Activated CD4-positive, alpha-beta memory T cell treated with anti-CD3 and anti-CD28 coated beads, Interleukin-2, amount 10 ng/mL, durations not matched to agents 7 days and 5 days (primary cell): ENCODE data around the gene CCDC9. TPM values are rescaled to one million over a fixed set of nuclear protein-coding genes. Genes with fewer than 3 reads are reported as not detected.
A peak's percentile ranks its signal among the peaks of the same experiment; 100 is the strongest.
"Not testable (repeated sequence)": the region's sequence is repeated elsewhere in the genome, so short reads cannot be mapped to it uniquely, and the experiment has no call there.

Experiments used
- CTCF ChIA-PET: fragments of 350-600 bp; sonication (Branson Sonifier 250); formaldehyde crosslinking; loops from one replicate; lab custom pipeline; 2021; ENCODE audit warnings: antibody characterized with exemption, inconsistent platforms; lab: Charles Lee
- POLR2A ChIA-PET: fragments of 350-600 bp; sonication (Branson Sonifier 250); formaldehyde crosslinking; loops from one replicate; lab custom pipeline; 2021; ENCODE audit warnings: antibody characterized with exemption; lab: Charles Lee
- DNase-seq: peaks from one replicate; pipeline ENCODE4 v3.0.0-alpha.2; 2020
- H3K27ac Mint-ChIP-seq: one replicate; pipeline ENCODE4 v1.8.0; 2021; ENCODE audit warnings: mild to moderate bottlenecking, mixed read lengths
- H3K27me3 Mint-ChIP-seq: one replicate; pipeline ENCODE4 v1.8.0; 2021; ENCODE audit warnings: mixed read lengths
- H3K36me3 Mint-ChIP-seq: one replicate; pipeline ENCODE4 v1.8.0; 2021; ENCODE audit warnings: low read depth, mixed read lengths
- H3K4me1 Mint-ChIP-seq: one replicate; pipeline ENCODE4 v1.8.0; 2021; ENCODE audit warnings: mixed read lengths
- H3K4me3 Mint-ChIP-seq: one replicate; pipeline ENCODE4 v1.8.0; 2021; ENCODE audit warnings: mild to moderate bottlenecking, mixed read lengths
- H3K9me3 Mint-ChIP-seq: one replicate; pipeline ENCODE4 v1.8.0; 2021; ENCODE audit warnings: mixed read lengths
- total RNA-seq, 2 experiments: library from RNA; stranded (reverse); gene quantifications; one replicate each; pipeline ENCODE4 v1.2.3, GENCODE V29; 2021

CCDC9 gene
- total RNA-seq, 2 experiments from 2014 or later: 29.9 to 30.2 TPM

DNA sequence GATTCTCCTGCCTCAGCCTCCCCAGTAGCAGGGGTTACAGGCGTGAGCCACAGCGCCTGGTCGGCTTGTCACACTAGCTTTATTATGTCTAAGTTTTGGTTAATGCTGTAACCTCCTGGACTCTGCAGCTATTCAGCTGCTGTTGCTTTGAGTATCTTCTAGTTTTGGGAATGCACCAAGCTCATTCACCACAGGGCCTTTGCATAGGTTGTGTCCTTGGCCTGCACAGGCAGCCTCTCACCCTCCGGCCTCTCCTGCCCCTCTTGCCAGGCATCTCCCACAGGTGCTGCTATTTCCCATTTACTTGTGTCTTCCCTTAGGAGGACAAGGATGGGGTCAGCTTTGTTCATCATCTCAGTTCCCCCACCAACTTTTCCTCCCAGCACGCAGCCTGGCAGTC is 2.4 kb upstream of the CCDC9 start:
- no peak for DNase-seq
- H3K36me3 Mint-ChIP-seq: peaks cover 14% of the 10 kb centered on the region
- no peaks in the 10 kb centered on the region for H3K27me3 Mint-ChIP-seq
- POLR2A ChIA-PET: interaction anchor here (3.9 kb wide), 1 partner anchor 9 kb away, joined by 36 read pairs; no protein-coding TSS in a partner anchor
- H3K27ac Mint-ChIP-seq: no peak overlapping the region
- CTCF ChIA-PET: interaction anchor here (0.5 to 2.4 kb wide), 3 partner anchors 10 to 105 kb away, joined by 3 to 13 read pairs (median 5); no protein-coding TSS in a partner anchor
- no peak overlapping the region for H3K4me3 Mint-ChIP-seq
- H3K4me1 Mint-ChIP-seq: peaks cover 26% of the 10 kb centered on the region
- H3K9me3 Mint-ChIP-seq: no peaks in the 10 kb centered on the region

DNA sequence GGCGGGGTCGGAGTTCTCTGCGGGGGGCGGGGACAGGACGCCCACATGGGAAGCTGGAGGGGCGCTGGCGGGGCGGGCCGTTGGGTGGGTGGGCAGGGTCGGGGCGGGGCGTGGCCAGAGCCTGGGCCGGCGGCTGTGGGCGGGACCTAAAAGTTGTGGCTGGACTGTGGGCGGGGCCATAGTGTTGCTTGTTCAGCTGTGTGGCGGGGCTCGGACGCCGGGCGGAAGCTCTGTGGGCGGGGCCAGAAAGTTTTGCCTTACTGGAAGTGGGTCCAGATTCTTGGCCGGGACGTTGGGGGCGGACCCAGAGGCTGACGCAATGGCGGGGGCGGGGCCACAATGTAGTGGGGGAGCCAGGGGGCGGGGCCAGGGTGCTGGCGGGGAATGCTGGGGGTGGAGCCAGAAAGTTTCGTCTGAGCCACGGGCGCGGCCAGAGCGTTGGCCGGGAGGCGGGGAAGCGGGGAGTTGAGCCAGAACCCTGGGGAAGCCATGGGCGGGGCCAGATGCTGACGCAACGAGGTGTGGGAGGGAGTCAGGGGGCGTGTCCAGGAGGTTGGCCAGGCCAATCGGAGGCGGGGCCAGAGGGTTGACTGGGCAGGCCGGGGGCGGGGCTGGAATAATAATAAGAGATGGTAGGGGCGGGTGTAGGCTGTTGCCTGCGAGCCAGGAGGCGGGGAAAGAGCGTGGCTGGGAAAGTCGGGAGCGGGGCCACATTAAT is 527 bp downstream of the CCDC9 start:
- ChIA-PET CTCF (interaction anchor here (0.6 to 3.6 kb wide), 14 partner anchors 11 to 499 kb away, joined by 3 to 73 read pairs (median 3); no protein-coding TSS in a partner anchor), POLR2A (interaction anchor here (0.8 to 3.9 kb wide), 22 partner anchors 9 to 542 kb away, joined by 3 to 85 read pairs (median 4); partner anchors contain the start of genes ARHGAP35, INAFM1 and ZC3H4)
- peak; percentile 100 for DNase-seq
- H3K27me3 Mint-ChIP-seq: no peaks in the 10 kb centered on the region
- H3K9me3 Mint-ChIP-seq: no peaks in the 10 kb centered on the region
- peak overlapping the region; percentile 85 for H3K27ac Mint-ChIP-seq
- peaks cover 35% of the 10 kb centered on the region for H3K36me3 Mint-ChIP-seq
- peak overlapping the region; percentile 85 for H3K4me3 Mint-ChIP-seq
- H3K4me1 Mint-ChIP-seq: peaks cover 40% of the 10 kb centered on the region

DNA sequence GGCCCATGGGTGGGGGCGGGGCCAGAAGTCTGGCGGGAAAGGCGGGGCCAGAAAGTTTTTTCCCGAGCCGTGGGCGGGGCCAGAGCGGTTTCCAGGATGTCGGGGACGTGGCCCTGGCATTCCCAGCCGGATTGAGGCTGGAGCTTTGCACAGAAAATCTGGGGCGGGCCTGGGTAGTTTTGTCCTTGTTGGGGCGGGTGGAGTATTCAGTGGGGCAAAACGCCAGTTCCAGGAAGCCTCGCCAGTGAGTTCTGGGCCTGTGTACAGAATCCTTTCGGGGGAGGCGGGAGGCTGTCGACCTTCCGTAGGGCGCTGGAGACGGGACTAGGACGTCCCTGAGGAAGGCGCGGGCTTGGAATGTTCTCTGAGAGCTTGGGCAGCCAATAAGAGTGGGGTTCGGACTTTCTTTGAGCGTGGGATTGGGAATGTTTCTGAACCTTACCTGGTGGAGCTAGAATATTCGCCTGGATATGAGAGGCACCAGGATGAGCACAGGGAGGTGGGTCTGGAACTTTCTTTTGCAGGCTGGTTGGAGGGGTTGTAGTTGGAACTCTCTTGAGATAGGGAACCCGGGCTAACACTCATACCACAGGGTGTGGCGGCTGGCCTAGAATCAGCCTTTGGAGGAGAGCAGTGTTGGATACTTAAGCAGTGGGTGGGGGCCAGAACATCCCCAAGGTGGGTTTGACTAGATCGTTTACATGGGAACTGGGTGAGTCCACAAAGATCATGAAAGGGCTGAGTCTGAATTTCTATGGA is 1.3 kb downstream of the CCDC9 start:
- Mint-ChIP-seq H3K27ac (peak overlapping the region; percentile 85), H3K9me3 (no peaks in the 10 kb centered on the region), H3K36me3 (peaks cover 38% of the 10 kb centered on the region), H3K27me3 (no peaks in the 10 kb centered on the region), H3K4me3 (peak overlapping the region; percentile 85), H3K4me1 (peaks cover 42% of the 10 kb centered on the region)
- POLR2A ChIA-PET: interaction anchor here (1.2 to 3.0 kb wide), 8 partner anchors 12 to 146 kb away, joined by 3 to 85 read pairs (median 12); partner anchors contain the start of gene INAFM1
- CTCF ChIA-PET: interaction anchor here (0.8 to 3.6 kb wide), 4 partner anchors 12 to 163 kb away, joined by 3 to 73 read pairs (median 6); no protein-coding TSS in a partner anchor
- DNase-seq: no peak

DNA sequence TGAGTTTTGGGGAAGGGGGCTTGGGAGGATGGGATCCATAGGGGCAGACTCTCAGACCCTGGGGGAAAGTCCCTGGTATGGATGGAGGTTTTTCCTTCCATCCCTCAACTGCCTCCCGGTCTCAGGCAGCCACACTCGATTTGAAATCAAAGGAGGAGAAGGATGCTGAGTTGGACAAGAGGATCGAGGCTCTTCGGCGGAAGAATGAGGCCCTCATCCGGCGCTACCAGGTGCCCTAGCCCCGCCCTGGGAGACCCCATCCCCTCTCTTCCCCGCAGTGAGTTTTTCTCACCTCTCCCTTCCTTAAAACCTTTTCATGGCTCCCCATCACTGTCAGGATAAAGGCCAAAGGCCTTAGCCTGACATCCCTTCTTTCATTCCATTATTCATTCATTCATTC is 2.1 kb downstream of the CCDC9 start:
- H3K4me1 Mint-ChIP-seq: peaks cover 43% of the 10 kb centered on the region
- no peaks in the 10 kb centered on the region for H3K27me3 Mint-ChIP-seq
- POLR2A ChIA-PET: interaction anchor here (2.5 kb wide), 1 partner anchor 16 kb away, joined by 13 read pairs; no protein-coding TSS in a partner anchor

DNA sequence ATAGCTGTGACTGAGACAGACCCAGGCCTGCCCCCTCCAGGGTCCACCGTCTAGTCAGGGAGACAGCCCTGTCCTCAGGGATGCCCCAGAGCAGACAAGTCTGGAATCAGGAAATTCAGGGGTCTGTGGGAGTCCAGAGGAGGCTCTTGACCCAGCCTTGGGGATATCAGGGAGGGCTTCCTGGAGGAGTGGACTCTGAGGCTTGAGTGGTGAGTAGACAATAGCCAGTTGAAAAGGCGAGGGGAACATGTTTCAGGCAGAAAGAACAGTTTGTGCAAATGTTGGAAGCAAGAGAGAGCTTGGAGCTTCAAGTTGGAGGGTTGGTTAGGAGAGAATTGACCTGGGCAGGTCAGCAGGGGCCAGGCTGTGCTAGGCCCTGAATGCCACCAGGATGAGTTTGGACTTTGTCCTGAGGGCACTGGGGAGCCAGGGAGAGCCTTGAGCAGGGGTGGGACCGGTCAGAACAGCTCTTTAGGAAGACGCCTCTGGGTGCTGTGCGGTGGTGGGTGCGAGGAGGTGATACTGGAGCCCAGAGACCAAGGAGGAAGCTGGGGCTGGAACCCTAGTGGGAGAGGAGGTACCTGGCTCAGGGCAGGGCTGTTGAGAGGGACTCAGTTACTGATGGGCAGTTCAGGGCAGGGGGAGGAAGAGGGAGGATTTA is 2.7 kb downstream of the CCDC9 start:
- H3K27me3 Mint-ChIP-seq: no peaks in the 10 kb centered on the region
- peaks cover 43% of the 10 kb centered on the region for H3K4me1 Mint-ChIP-seq
- H3K4me3 Mint-ChIP-seq: peak overlapping the region; percentile 49
- no peaks in the 10 kb centered on the region for H3K9me3 Mint-ChIP-seq
- ChIA-PET POLR2A (interaction anchor here (2.5 to 2.7 kb wide), 2 partner anchors 12 to 15 kb away, joined by 12 to 13 read pairs; no protein-coding TSS in a partner anchor), CTCF (interaction anchor here (0.6 to 1.4 kb wide), 2 partner anchors 15 to 180 kb away, joined by 3 read pairs; no protein-coding TSS in a partner anchor)
- H3K36me3 Mint-ChIP-seq: peaks cover 42% of the 10 kb centered on the region
- H3K27ac Mint-ChIP-seq: peak overlapping the region; percentile 28
- DNase-seq: no peak

More for the DNA sequence above, 2.1 kb downstream of the CCDC9 start:
- H3K36me3 Mint-ChIP-seq: peaks cover 42% of the 10 kb centered on the region
- H3K27ac Mint-ChIP-seq: peak overlapping the region; percentile 28
- CTCF ChIA-PET: no interaction called here
- DNase-seq: no peak
- no peaks in the 10 kb centered on the region for H3K9me3 Mint-ChIP-seq
- H3K4me3 Mint-ChIP-seq: peak overlapping the region; percentile 85

DNA sequence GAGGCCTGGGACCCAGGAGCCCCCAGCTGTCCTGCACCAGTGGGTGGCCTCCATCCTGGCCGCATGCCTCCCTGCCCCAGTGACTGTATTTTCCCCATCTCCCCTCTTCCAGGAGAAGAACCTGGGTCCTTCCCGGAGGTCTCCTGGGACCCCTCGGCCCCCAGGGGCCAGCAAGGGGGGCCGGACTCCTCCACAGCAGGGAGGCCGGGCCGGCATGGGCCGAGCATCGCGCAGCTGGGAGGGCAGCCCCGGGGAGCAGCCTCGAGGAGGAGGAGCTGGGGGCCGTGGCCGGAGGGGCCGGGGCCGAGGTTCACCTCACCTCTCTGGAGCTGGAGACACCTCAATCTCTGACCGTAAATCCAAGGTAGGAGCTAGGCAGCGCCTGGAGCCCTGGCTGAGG is 4.2 kb downstream of the CCDC9 start:
- Mint-ChIP-seq H3K9me3 (no peaks in the 10 kb centered on the region), H3K4me3 (no peak overlapping the region), H3K36me3 (peaks cover 50% of the 10 kb centered on the region), H3K27ac (no peak overlapping the region), H3K4me1 (peaks cover 43% of the 10 kb centered on the region), H3K27me3 (no peaks in the 10 kb centered on the region)
- CTCF ChIA-PET: interaction anchor here (1.4 to 1.6 kb wide), 2 partner anchors 17 to 50 kb away, joined by 3 to 4 read pairs; no protein-coding TSS in a partner anchor
- DNase-seq: no peak
- POLR2A ChIA-PET: interaction anchor here (2.5 to 2.7 kb wide), 2 partner anchors 11 to 13 kb away, joined by 12 to 13 read pairs; no protein-coding TSS in a partner anchor

DNA sequence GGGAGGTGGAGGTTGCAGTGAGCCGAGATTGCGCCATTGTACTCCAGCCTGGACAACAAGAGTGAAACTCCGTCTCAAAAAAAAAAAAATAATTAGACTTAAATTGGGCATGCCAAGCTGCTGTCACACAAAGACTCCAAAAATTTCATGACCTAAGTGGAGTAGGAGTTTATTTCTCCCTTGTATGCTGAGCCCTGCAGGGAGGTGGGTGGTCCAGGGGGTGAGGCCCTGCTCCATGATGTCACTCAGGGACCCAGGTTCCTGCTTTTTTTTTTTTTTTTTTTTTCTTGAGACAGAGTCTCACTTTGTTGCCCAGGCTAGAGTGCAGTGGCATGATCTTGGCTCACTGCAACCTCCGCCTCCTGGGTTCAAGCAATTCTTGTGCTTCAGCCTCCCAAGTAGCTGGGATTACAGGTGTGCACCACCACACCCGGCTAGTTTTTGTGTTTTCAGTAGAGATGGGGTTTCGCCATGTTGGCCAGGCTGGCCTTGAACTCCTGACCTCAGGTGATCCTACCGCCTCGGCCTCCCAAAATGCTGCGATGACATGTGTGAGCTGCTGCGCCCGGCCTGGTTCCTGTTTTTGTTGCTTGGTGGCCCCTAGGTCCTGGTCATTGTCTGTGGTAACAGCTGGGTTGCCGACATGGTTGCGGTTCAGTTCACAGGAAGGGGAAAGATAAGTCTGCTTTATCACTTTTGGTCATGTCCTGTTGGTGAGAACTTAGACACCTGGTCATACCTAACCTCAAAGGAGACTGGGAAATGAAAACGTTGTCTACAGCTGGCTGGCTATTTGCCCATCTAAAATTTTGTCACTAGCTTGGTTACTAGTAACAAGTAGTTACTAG is 5.8 kb downstream of the CCDC9 start:
- not testable (repeated sequence) for DNase-seq, H3K4me3 Mint-ChIP-seq, H3K9me3 Mint-ChIP-seq, H3K27me3 Mint-ChIP-seq, H3K27ac Mint-ChIP-seq
- ChIA-PET CTCF (interaction anchor here (0.7 to 1.6 kb wide), 3 partner anchors 18 to 319 kb away, joined by 3 to 4 read pairs (median 3); no protein-coding TSS in a partner anchor), POLR2A (interaction anchor here (4.1 kb wide), 1 partner anchor 12 kb away, joined by 15 read pairs; no protein-coding TSS in a partner anchor)
- peaks cover 61% of the 10 kb centered on the region for H3K36me3 Mint-ChIP-seq
- H3K4me1 Mint-ChIP-seq: peaks cover 38% of the 10 kb centered on the region

DNA sequence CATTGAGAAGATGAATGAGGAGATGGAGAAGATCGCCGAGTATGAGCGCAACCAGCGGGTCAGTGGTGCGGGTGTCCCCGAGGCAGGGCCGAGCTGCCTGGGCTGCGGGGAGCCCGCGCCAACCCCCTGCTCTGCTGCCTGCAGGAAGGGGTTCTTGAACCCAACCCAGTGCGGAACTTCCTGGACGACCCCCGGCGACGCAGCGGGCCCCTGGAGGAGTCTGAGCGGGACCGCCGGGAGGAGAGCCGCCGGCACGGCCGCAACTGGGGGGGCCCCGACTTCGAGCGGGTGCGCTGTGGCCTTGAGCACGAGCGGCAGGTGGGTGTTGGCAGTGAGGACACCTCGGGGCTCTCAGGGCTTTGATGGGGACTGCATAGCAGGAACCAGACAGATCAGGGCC is 8.3 kb downstream of the CCDC9 start:
- Mint-ChIP-seq H3K9me3 (no peaks in the 10 kb centered on the region), H3K4me1 (peaks cover 13% of the 10 kb centered on the region), H3K36me3 (peaks cover 50% of the 10 kb centered on the region), H3K4me3 (no peak overlapping the region), H3K27me3 (no peaks in the 10 kb centered on the region), H3K27ac (no peak overlapping the region)
- CTCF ChIA-PET: no interaction called here
- POLR2A ChIA-PET: interaction anchor here (4.1 kb wide), 1 partner anchor 9 kb away, joined by 15 read pairs; no protein-coding TSS in a partner anchor
- DNase-seq: no peak

DNA sequence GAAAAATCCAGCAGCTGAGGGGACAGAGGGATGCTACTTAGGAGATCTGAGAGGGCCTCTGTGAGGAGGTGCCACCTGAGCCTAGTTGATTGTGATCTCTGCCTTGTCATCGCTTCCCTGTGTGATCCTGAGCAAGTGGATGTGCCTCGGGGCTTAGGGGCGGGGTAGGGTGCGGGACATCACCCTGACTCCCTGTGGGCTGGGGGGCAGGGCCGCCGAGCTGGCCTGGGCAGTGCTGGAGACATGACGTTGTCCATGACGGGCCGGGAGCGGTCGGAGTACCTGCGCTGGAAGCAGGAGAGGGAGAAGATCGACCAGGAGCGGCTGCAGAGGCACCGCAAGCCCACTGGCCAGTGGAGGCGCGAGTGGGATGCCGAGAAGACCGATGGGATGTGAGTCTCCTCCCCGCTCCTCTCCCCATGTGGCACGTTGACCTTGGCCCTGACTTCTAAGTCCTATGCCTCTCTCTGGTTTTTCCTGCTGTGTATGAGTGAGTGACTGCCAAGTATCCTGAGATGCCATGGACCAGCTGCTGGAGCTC is 10.1 kb downstream of the CCDC9 start:
- H3K4me3 Mint-ChIP-seq: no peak overlapping the region
- ChIA-PET CTCF (no interaction called here), POLR2A (interaction anchor here (1.1 kb wide), 1 partner anchor 10 kb away, joined by 4 read pairs; the partner anchor contains the start of gene CCDC9)
- H3K27me3 Mint-ChIP-seq: no peaks in the 10 kb centered on the region
- peaks cover 48% of the 10 kb centered on the region for H3K36me3 Mint-ChIP-seq
- H3K27ac Mint-ChIP-seq: no peak overlapping the region
- DNase-seq: no peak
- H3K4me1 Mint-ChIP-seq: peaks cover 3% of the 10 kb centered on the region
- no peaks in the 10 kb centered on the region for H3K9me3 Mint-ChIP-seq

DNA sequence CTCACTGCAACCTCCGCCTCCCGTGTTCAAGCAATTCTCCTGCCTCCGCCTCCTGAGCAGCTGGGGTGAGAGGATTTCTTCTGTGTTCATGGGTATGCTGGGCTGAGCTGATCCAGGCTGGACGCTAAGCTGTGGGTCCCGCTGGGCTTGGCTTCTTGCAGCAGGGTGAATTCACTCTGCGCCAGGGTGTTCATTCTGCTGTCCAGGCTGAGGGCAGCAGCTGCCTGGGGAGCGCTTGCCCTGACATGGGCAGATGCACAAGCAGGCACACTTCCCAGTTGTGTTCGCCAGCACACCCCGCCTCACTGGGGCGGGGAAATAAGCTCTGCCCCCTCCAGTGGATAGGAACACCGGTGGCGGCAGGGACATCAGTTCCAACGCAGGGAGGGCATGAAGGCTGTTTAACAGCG is 11.0 kb downstream of the CCDC9 start:
- Mint-ChIP-seq H3K27ac (no peak overlapping the region), H3K4me1 (peaks cover 5% of the 10 kb centered on the region), H3K9me3 (no peaks in the 10 kb centered on the region), H3K36me3 (peaks cover 47% of the 10 kb centered on the region), H3K27me3 (no peaks in the 10 kb centered on the region), H3K4me3 (no peak overlapping the region)
- no peak for DNase-seq
- ChIA-PET POLR2A (interaction anchor here (1.1 kb wide), 1 partner anchor 11 kb away, joined by 4 read pairs; the partner anchor contains the start of gene CCDC9), CTCF (no interaction called here)

DNA sequence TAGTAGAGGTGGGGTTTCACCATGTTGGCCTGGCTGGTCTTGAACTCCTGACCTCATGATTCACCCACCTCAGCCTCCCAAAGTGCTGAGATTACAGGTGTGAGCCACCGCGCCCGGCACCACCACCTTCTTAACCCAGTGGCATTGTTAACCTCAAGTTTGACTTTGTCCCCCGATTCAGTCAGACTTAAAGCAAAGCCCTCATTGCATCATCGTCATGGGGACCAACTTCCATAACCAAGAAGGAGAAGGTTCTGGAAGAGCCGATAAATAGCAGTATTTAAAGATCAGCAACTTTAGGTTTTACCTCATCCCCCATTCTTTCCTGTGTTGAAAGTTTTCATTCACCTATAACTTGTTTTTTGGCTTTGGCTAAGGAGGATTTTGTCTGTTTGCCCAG is 11.7 kb downstream of the CCDC9 start:
- Mint-ChIP-seq H3K27ac (no peak overlapping the region), H3K36me3 (peaks cover 41% of the 10 kb centered on the region), H3K4me3 (no peak overlapping the region), H3K27me3 (no peaks in the 10 kb centered on the region), H3K9me3 (no peaks in the 10 kb centered on the region), H3K4me1 (peaks cover 9% of the 10 kb centered on the region)
- CTCF ChIA-PET: no interaction called here
- POLR2A ChIA-PET: no interaction called here
- no peak for DNase-seq
